ENCODE results near the gene LYPD5.

The LYPD5 gene

GRCh38 chr19:43749898-43750297, 52.3 kb downstream of the LYPD5 start:
- DNase-seq, result no peak

GRCh38 chr19:43749152-43749551, 53.1 kb downstream of the LYPD5 start:
- DNase-seq, result no peak

- DNase-seq, result no peak
Observed at GRCh38 chr19:43748685-43749084, 53.6 kb downstream of the LYPD5 start.

- DNase-seq, result no peak
Observed at GRCh38 chr19:43748205-43748594, 54.0 kb downstream of the LYPD5 start.

- DNase-seq, result no peak
Observed at GRCh38 chr19:43747557-43748204, 54.6 kb downstream of the LYPD5 start.
